Nephron (organoid): ENCODE measurements around the gene AMBP.

Experiments
- H3K27ac Mint-ChIP-seq, 3 experiments: 2 replicates each; pipeline ENCODE4 v1.8.0; 2020; ENCODE audit warnings: mixed read lengths in 3 of 3, mild to moderate bottlenecking in 2 of 3, moderate library complexity in 1 of 3
- H3K27me3 Mint-ChIP-seq: 2 replicates; pipeline ENCODE4 v1.8.0; 2021; ENCODE audit warnings: low read depth, mild to moderate bottlenecking, moderate library complexity, mixed read lengths
- H3K36me3 Mint-ChIP-seq: 2 replicates; pipeline ENCODE4 v1.8.0; 2020; ENCODE audit warnings: low read depth, mixed read lengths
- H3K4me1 Mint-ChIP-seq: 2 replicates; pipeline ENCODE4 v1.8.0; 2020; ENCODE audit warnings: mixed read lengths
- H3K4me3 Mint-ChIP-seq, 3 experiments: 2 replicates each; pipeline ENCODE4 v1.8.0; 2020; ENCODE audit warnings: mild to moderate bottlenecking in 3 of 3, mixed read lengths in 3 of 3, moderate library complexity in 2 of 3
- H3K9me3 Mint-ChIP-seq: 2 replicates; pipeline ENCODE4 v1.8.0; 2020; ENCODE audit warnings: mixed read lengths
- TF ChIP-seq, protein P1 (sequence below), 3 experiments: fragments of 200-600 bp; sonication (generic); IDR thresholded peaks; one replicate each; pipeline ENCODE4 v1.5.0; 2021; ENCODE audit warnings: antibody characterized with exemption in 3 of 3; ENCODE audit not compliant: unreplicated experiment in 3 of 3

The AMBP gene

DNA sequence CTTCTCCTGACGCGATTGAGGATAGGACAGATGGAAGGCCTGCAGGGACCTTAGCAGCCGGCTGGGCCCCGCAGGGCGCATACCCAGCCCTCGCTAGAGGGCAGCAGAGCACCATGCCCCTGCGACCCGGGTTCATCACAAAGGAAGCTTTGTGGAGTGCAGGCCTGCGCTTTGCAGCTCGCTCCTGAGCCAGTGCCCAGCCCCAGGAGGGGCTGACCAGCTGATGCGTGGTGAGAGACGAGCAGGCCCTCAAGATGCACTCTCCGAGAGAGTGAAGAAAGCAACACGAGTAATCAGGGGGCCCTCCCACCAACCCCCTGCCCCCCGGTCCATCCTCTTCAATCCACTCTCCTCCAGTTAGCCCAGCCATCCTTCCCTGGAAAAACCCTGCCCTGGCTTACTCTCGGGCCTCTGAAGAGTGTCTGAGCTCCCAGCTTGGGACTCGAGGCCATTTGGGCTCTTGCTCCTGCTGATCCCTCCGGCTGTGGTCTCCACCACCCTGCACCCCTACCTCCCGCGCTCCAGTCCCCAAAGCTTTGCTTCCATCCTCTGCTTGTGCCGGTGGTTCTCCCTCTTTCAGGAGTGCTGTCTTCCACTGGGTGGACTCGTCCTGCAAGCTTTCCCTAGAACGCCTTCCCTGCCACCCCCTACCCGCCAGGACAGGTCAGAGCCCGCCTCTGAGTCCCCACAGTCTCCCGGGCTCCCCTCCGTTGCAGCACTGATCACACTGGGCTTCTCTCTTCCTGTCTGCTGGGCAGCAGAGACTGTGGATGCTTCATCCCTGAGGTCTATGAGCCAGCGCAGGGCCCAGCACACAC, 30.1 kb upstream of the AMBP start:
- H3K36me3 Mint-ChIP-seq, result no peaks in the 10 kb centered on the region
- TF ChIP-seq, protein P1, sequence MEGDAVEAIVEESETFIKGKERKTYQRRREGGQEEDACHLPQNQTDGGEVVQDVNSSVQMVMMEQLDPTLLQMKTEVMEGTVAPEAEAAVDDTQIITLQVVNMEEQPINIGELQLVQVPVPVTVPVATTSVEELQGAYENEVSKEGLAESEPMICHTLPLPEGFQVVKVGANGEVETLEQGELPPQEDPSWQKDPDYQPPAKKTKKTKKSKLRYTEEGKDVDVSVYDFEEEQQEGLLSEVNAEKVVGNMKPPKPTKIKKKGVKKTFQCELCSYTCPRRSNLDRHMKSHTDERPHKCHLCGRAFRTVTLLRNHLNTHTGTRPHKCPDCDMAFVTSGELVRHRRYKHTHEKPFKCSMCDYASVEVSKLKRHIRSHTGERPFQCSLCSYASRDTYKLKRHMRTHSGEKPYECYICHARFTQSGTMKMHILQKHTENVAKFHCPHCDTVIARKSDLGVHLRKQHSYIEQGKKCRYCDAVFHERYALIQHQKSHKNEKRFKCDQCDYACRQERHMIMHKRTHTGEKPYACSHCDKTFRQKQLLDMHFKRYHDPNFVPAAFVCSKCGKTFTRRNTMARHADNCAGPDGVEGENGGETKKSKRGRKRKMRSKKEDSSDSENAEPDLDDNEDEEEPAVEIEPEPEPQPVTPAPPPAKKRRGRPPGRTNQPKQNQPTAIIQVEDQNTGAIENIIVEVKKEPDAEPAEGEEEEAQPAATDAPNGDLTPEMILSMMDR (IDR thresholded peaks at IDR 0.05; ENCODE audit: unreplicated experiment in 3 of 3), result peak; percentile 87 to 95 (median 93)
- peaks cover 27% of the 10 kb centered on the region for H3K27me3 Mint-ChIP-seq
- no peak overlapping the region for H3K4me3 Mint-ChIP-seq
- H3K4me1 Mint-ChIP-seq, result peaks cover 5% of the 10 kb centered on the region
- no peaks in the 10 kb centered on the region for H3K9me3 Mint-ChIP-seq
- H3K27ac Mint-ChIP-seq, result no peak overlapping the region

DNA sequence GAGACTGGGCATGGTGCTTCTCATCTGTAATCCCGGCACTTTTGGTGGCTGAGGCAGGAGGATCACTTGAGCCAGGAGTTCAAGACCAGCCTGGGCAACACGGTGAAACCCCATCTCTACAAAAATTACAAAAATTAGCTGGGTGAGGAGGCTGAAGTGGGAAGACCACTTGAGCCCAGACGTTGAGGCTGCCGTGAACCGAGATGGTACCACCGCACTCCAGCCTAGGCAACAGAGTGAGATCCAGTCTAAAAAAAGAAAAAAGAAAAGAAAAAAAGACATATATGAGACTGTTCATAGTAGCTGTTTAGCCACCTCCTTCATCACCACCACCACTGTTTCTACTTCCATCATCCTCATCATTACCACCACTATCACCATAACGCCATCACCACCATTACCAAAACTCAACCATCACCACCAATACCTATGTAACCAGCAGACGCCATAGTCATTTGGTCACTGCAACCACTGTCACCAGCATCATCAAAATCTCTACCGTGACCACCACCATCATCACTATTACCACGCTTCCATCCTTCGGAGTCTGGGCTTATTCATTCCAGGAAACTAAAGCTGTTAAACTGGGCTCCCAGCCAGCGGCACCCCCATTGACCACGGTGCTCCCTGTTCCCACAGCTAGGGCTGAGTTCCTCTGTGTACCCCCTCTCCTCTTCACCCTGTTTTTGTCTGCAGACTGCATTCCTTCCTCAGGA, 29.3 kb upstream of the AMBP start:
- Mint-ChIP-seq H3K9me3 (peaks cover 5% of the 10 kb centered on the region), H3K36me3 (peaks cover 3% of the 10 kb centered on the region), H3K27ac (no peak overlapping the region), H3K27me3 (peaks cover 30% of the 10 kb centered on the region), H3K4me1 (peaks cover 5% of the 10 kb centered on the region), H3K4me3 (no peak overlapping the region)
- TF ChIP-seq, protein P1 (IDR thresholded peaks at IDR 0.05; ENCODE audit: unreplicated experiment in 3 of 3), result no peak

DNA sequence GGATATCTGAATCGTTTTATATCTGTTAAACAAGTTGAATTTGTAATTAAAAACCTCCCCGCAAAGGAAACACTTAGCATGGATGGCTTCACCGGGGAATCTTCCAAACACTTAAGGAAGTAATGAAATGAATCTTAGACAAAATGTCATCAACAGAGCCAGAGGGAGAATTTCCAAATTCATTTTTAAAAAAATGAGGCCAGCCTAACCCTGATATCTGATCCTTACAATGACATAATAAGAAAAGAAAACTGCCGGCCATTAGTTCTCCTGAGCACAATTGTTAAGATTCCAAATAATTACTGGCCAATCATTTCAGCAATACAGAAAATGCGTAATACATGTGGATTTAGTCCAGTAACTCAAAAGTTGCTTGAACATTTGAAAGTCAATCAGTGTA, 27.1 kb upstream of the AMBP start:
- peaks cover 26% of the 10 kb centered on the region for H3K27me3 Mint-ChIP-seq
- H3K27ac Mint-ChIP-seq, result no peak overlapping the region
- H3K4me1 Mint-ChIP-seq, result peaks cover 8% of the 10 kb centered on the region
- peaks cover 14% of the 10 kb centered on the region for H3K9me3 Mint-ChIP-seq
- no peak overlapping the region for H3K4me3 Mint-ChIP-seq
- H3K36me3 Mint-ChIP-seq, result peaks cover 9% of the 10 kb centered on the region
- TF ChIP-seq, protein P1 (IDR thresholded peaks at IDR 0.05; ENCODE audit: unreplicated experiment in 3 of 3), result no peak

DNA sequence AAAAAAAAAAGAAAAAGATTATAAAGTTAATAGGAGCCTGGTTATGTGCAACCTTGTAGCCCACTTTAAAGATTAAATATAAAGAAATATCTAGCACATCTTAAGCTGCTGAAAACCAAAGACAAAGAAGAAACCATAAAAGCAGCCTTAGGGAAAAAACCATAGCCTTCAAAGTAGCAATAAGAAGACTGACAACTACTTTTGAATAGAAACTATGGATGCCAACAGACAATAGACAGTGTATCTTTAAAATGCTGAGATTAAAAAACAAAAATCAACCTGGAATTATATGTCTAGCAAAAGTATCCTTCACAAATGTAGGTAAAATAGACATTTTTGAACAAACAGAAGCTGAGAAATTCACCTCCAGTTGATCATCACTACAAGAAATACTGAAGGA, 24.4 kb upstream of the AMBP start:
- Mint-ChIP-seq H3K27ac (peak overlapping the region in 1 of 3 experiments; percentile 37), H3K27me3 (peaks cover 34% of the 10 kb centered on the region), H3K4me1 (peaks cover 24% of the 10 kb centered on the region), H3K4me3 (no peak overlapping the region), H3K9me3 (peaks cover 14% of the 10 kb centered on the region), H3K36me3 (peaks cover 11% of the 10 kb centered on the region)
- TF ChIP-seq, protein P1 (IDR thresholded peaks at IDR 0.05; ENCODE audit: unreplicated experiment in 3 of 3), result no peak

DNA sequence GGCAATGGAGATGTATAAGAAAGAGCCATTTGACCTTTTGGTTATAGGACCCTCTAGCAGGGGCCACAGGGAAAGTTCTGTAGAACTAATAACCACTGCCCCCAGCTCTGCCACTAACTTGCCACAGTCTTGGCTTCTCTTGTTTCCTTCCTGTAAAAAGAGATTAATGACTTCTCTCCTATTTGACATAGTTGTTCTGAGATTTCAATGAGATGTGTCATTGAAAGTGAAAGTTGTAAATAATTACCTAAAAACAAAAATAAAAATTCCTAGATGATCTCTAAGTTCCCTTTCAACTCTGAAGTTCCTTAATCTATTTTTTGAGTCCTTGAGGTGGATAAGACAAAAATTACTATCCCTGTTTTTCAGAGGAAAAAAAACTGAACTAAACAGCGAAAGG, 22.4 kb upstream of the AMBP start:
- peak overlapping the region; percentile 96 to 99 (median 98) for H3K27ac Mint-ChIP-seq
- H3K36me3 Mint-ChIP-seq, result peaks cover 16% of the 10 kb centered on the region
- TF ChIP-seq, protein P1 (IDR thresholded peaks at IDR 0.05; ENCODE audit: unreplicated experiment in 3 of 3), result no peak
- peaks cover 35% of the 10 kb centered on the region for H3K4me1 Mint-ChIP-seq
- H3K27me3 Mint-ChIP-seq, result peaks cover 49% of the 10 kb centered on the region
- H3K9me3 Mint-ChIP-seq, result peaks cover 14% of the 10 kb centered on the region
- peak overlapping the region in 2 of 3 experiments; percentile 39 to 90 for H3K4me3 Mint-ChIP-seq
